ENCODE data around the gene SH3RF3. TPM values are rescaled to one million over a fixed set of nuclear protein-coding genes. Genes with fewer than 3 reads are reported as not detected.

Gene SH3RF3
- total RNA-seq, 1 experiment from 2014 or later: 1.0 TPM

GRCh38 chr2:109312902-109313301 is 183.9 kb downstream of the SH3RF3 start:
- ChIA-PET POLR2A (no interaction called here), CTCF (no interaction called here)
- Mint-ChIP-seq H3K27me3 (ENCODE audit: low read depth) (no peaks in the 10 kb centered on the region), H3K4me1 (0 out of 2 replicates have a peak, but pooled peaks cover 3% of the 10 kb centered on the region), H3K4me3 (no peak overlapping the region), H3K27ac (no peak overlapping the region), H3K9me3 (no peaks in the 10 kb centered on the region), H3K36me3 (no peaks in the 10 kb centered on the region)
- ATAC-seq (no peak), DNase-seq (ENCODE audit: low spot score) (no peak)
- no peak for TF ChIP-seq ZNF532 (CRISPR knock-in tag; IDR thresholded peaks at IDR 0.05; ENCODE audit: borderline replicate concordance)
- no peak for TF ChIP-seq GABPB1 (CRISPR knock-in tag; IDR thresholded peaks at IDR 0.05)
- no peak for TF ChIP-seq IRF1 (CRISPR knock-in tag; IDR thresholded peaks at IDR 0.05)
- TF ChIP-seq ZBTB43 (CRISPR knock-in tag; IDR thresholded peaks at IDR 0.05): no peak
- no peak for TF ChIP-seq E2F4 (CRISPR knock-in tag; IDR thresholded peaks at IDR 0.05; ENCODE audit: borderline replicate concordance, low read depth)
- no peak for TF ChIP-seq FOXP4 (CRISPR knock-in tag; IDR thresholded peaks at IDR 0.05)
- no peak for TF ChIP-seq KAT7 (CRISPR knock-in tag; IDR thresholded peaks at IDR 0.05; ENCODE audit: borderline replicate concordance)
- no peak for TF ChIP-seq PRRX2 (CRISPR knock-in tag; IDR thresholded peaks at IDR 0.05)
- TF ChIP-seq CBFB (CRISPR knock-in tag; IDR thresholded peaks at IDR 0.05; ENCODE audit: low read depth): no peak

- Mint-ChIP-seq H3K4me3 (no peak overlapping the region), H3K27ac (no peak overlapping the region), H3K27me3 (ENCODE audit: low read depth) (no peaks in the 10 kb centered on the region), H3K4me1 (0 out of 2 replicates have a peak, but pooled peaks cover 3% of the 10 kb centered on the region), H3K36me3 (no peaks in the 10 kb centered on the region), H3K9me3 (no peaks in the 10 kb centered on the region)
- DNase-seq (ENCODE audit: low spot score) (no peak), ATAC-seq (no peak)
- ChIA-PET POLR2A (no interaction called here), CTCF (no interaction called here)
- no peak for TF ChIP-seq SP1 (CRISPR knock-in tag; conservative IDR thresholded peaks at IDR 0.05)
- TF ChIP-seq IRF2 (CRISPR knock-in tag; IDR thresholded peaks at IDR 0.05; ENCODE audit: borderline replicate concordance, low read depth): no peak
- no peak for TF ChIP-seq ZNF396 (CRISPR knock-in tag; IDR thresholded peaks at IDR 0.05; ENCODE audit: borderline replicate concordance)
- no peak for TF ChIP-seq ZMAT4 (CRISPR knock-in tag; IDR thresholded peaks at IDR 0.05)
- TF ChIP-seq ZNF138 (CRISPR knock-in tag; conservative IDR thresholded peaks at IDR 0.05): no peak
- no peak for TF ChIP-seq USF1 (CRISPR knock-in tag; IDR thresholded peaks at IDR 0.05)
- TF ChIP-seq ZNF425 (CRISPR knock-in tag; conservative IDR thresholded peaks at IDR 0.05): no peak
- no peak for TF ChIP-seq CREB1 (CRISPR knock-in tag; IDR thresholded peaks at IDR 0.05)
- TF ChIP-seq ELF4 (CRISPR knock-in tag; IDR thresholded peaks at IDR 0.05; ENCODE audit: low read depth): no peak
- no peak for TF ChIP-seq MLX (CRISPR knock-in tag; IDR thresholded peaks at IDR 0.05)
These were observed 184.3 kb downstream of the SH3RF3 start for GRCh38 chr2:109313343-109313742.

All from WTC11 (cell line).